ENCODE data around the gene RARS2.
"Not testable (repeated sequence)": the region's sequence is repeated elsewhere in the genome, so short reads cannot be mapped to it uniquely, and the experiment has no call there.

Gene RARS2

GRCh38 chr6:87504441-87504840 is 85.3 kb downstream of the RARS2 start:
- Histone ChIP-seq H3K9me3 (ENCODE audit: control insufficient read depth, low read length) (no peaks in the 10 kb centered on the region), H3K9ac (no peak overlapping the region), H3K4me1 (no peaks in the 10 kb centered on the region), H3K36me3 (ENCODE audit: control insufficient read depth, insufficient read depth, low read length) (no peaks in the 10 kb centered on the region), H3K4me2 (ENCODE audit: low read length) (no peak overlapping the region), H2AFZ (no peak overlapping the region), H3K27me3 (ENCODE audit: control insufficient read depth, insufficient read depth, low read length) (no peaks in the 10 kb centered on the region), H3K27ac (no peak overlapping the region), H3K4me3 (ENCODE audit: low read depth, low read length) (no peak overlapping the region), H3K79me2 (no peaks in the 10 kb centered on the region)
- TF ChIP-seq CTCF (IDR thresholded peaks at IDR 0.05), result no peak

- H3K27ac ChIP-seq, result no peak overlapping the region
- no peak overlapping the region for H2AFZ ChIP-seq
- no peaks in the 10 kb centered on the region for H3K27me3 ChIP-seq (ENCODE audit: control insufficient read depth, insufficient read depth, low read length)
- no peaks in the 10 kb centered on the region for H3K79me2 ChIP-seq
- no peak overlapping the region for H3K4me2 ChIP-seq (ENCODE audit: low read length)
- H3K9ac ChIP-seq, result no peak overlapping the region
- no peak for TF ChIP-seq CTCF (IDR thresholded peaks at IDR 0.05)
- no peak overlapping the region for H3K4me3 ChIP-seq (ENCODE audit: low read depth, low read length)
- H3K36me3 ChIP-seq (ENCODE audit: control insufficient read depth, insufficient read depth, low read length), result no peaks in the 10 kb centered on the region
- no peaks in the 10 kb centered on the region for H3K9me3 ChIP-seq (ENCODE audit: control insufficient read depth, low read length)
- H3K4me1 ChIP-seq, result no peaks in the 10 kb centered on the region
Observed at GRCh38 chr6:87501809-87502572, 87.8 kb downstream of the RARS2 start.

GRCh38 chr6:87498048-87498447 is 91.7 kb downstream of the RARS2 start:
- no peak overlapping the region for H3K27ac ChIP-seq
- H3K4me1 ChIP-seq, result no peaks in the 10 kb centered on the region
- no peak overlapping the region for H2AFZ ChIP-seq
- no peaks in the 10 kb centered on the region for H3K27me3 ChIP-seq (ENCODE audit: control insufficient read depth, insufficient read depth, low read length)
- no peak overlapping the region for H3K9ac ChIP-seq
- no peaks in the 10 kb centered on the region for H3K9me3 ChIP-seq (ENCODE audit: control insufficient read depth, low read length)
- no peak overlapping the region for H3K4me3 ChIP-seq (ENCODE audit: low read depth, low read length)
- no peaks in the 10 kb centered on the region for H3K36me3 ChIP-seq (ENCODE audit: control insufficient read depth, insufficient read depth, low read length)
- no peak overlapping the region for H3K4me2 ChIP-seq (ENCODE audit: low read length)
- H3K79me2 ChIP-seq, result peaks cover 2% of the 10 kb centered on the region
- no peak for TF ChIP-seq CTCF (IDR thresholded peaks at IDR 0.05)

- no peak for TF ChIP-seq CTCF (IDR thresholded peaks at IDR 0.05)
- Histone ChIP-seq H3K27ac (no peak overlapping the region), H3K27me3 (ENCODE audit: control insufficient read depth, insufficient read depth, low read length) (no peaks in the 10 kb centered on the region), H2AFZ (no peak overlapping the region), H3K79me2 (peaks cover 2% of the 10 kb centered on the region), H3K4me1 (no peaks in the 10 kb centered on the region), H3K4me3 (ENCODE audit: low read depth, low read length) (no peak overlapping the region), H3K4me2 (ENCODE audit: low read length) (no peak overlapping the region), H3K9me3 (ENCODE audit: control insufficient read depth, low read length) (no peaks in the 10 kb centered on the region), H3K9ac (no peak overlapping the region), H3K36me3 (ENCODE audit: control insufficient read depth, insufficient read depth, low read length) (no peaks in the 10 kb centered on the region)
Observed at GRCh38 chr6:87494761-87495422, 94.9 kb downstream of the RARS2 start.

GRCh38 chr6:87489326-87489725 is 100.5 kb downstream of the RARS2 start:
- not testable (repeated sequence) for H2AFZ ChIP-seq; H3K36me3 ChIP-seq (ENCODE audit: control insufficient read depth, insufficient read depth, low read length); H3K4me2 ChIP-seq (ENCODE audit: low read length); H3K4me3 ChIP-seq (ENCODE audit: low read depth, low read length); H3K9me3 ChIP-seq (ENCODE audit: control insufficient read depth, low read length); H3K27ac ChIP-seq; H3K9ac ChIP-seq; H3K79me2 ChIP-seq; H3K27me3 ChIP-seq (ENCODE audit: control insufficient read depth, insufficient read depth, low read length); H3K4me1 ChIP-seq

All from parathyroid adenoma (tissue), 2 donors.